Choroid plexus epithelial cell (primary cell): ENCODE measurements around the gene ATP10A.

ENCODE experiments used
- DNase-seq: peaks from one replicate; pipeline ENCODE4 v3.0.0-alpha.2; 2010; ENCODE audit warnings: low read depth
- H3K4me3 ChIP-seq: 2 replicates; pipeline ENCODE4 v1.5.1; 2011; ENCODE audit warnings: low read depth, mild to moderate bottlenecking, control low read depth, low read length, moderate library complexity
- TF ChIP-seq, protein P1 (sequence below): conservative IDR thresholded peaks from 2 replicates; pipeline ENCODE4 v1.5.1; 2011; ENCODE audit warnings: low read depth, mild to moderate bottlenecking, control low read depth, inconsistent platforms, low read length, moderate library complexity

The ATP10A gene

DNA sequence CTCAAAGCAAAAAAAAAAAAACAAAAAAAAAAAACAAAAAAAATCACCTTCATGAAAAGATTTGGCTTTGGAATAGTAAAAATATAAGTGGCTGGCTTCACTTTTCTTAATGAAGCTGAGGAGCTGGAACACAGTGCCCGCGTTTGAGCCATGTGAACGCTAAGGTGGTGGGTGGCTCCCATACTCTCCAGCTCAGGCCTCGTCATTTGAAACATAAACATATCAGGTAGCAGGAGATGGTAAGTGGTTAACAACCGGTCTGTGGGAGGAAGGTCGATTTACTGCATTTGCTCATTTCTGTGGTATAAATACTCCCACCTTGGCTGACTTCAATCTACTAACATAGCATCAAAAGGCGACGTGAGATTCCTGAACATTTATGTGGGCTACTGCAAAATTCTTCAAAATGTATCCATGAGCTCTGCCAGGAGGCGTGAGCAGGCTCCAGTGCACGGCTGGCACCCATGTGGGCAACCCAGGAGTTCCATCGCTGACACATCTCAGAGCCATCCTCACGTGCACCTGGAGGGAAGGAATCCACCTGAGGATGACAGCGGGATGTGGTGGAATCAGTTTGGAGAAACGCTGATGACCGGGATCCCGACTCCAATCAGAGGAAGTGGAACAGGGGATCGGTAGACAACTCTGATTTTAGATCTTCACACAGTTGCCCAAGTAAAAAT is 157.6 kb downstream of the ATP10A start:
- no peak for DNase-seq
- no peak overlapping the region for H3K4me3 ChIP-seq
- TF ChIP-seq, protein P1, sequence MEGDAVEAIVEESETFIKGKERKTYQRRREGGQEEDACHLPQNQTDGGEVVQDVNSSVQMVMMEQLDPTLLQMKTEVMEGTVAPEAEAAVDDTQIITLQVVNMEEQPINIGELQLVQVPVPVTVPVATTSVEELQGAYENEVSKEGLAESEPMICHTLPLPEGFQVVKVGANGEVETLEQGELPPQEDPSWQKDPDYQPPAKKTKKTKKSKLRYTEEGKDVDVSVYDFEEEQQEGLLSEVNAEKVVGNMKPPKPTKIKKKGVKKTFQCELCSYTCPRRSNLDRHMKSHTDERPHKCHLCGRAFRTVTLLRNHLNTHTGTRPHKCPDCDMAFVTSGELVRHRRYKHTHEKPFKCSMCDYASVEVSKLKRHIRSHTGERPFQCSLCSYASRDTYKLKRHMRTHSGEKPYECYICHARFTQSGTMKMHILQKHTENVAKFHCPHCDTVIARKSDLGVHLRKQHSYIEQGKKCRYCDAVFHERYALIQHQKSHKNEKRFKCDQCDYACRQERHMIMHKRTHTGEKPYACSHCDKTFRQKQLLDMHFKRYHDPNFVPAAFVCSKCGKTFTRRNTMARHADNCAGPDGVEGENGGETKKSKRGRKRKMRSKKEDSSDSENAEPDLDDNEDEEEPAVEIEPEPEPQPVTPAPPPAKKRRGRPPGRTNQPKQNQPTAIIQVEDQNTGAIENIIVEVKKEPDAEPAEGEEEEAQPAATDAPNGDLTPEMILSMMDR: no peak

DNA sequence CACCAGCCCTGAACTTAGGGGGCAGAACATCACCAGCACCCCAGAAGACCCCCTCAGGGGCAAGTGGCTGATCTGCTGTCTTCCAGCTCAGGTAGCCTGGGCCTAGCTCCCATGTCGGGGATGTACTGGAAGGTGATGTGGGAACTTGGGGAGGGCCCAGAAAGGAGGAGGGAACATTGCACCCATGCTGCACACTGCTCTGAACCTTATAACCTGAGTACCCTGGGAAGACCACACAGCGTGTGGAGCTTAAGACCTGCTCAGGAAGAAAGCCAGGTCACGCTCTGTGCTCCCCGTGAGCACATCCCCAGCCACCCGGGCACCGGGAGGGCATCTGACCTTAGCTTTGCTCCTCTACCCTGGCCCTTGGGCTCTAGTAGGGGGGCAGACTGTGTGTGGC is 159.4 kb downstream of the ATP10A start:
- DNase-seq: no peak
- H3K4me3 ChIP-seq: no peak overlapping the region
- TF ChIP-seq, protein P1: no peak

DNA sequence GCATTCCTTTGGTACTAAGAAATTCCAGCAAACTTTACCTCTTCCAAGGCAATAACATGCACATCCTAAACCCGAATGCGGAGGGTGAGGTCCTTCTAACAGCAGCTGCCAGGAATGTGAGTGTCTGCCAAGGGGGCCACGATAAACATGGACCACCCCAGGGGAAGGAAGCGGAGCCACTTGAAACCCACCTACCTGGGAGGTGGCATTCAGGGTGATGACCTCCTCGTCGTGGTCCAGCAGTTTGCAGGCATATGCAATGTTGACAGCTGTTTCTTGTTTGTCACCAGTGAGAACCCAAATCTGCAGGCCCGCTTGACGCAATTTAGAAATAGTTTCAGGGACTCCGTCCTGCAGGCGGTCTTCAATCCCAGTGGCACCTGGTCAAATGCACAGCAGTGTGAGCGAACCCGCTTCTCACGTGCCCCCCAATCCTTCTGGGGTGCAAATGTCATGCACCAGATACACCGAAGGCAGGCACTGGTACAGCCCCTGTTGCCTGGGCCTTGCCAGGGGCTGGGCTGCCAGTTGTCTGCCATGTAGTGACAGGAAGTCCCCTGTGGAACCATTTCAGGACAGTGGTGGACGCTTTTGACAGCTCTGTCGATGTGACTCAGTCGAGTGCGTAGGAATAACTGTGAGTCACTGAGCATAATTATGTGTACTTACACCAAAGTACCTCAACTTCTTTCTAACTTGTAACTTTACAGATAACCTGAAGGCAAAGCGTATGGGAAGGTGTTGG is 161.2 kb downstream of the ATP10A start:
- no peak for DNase-seq
- no peak overlapping the region for H3K4me3 ChIP-seq
- TF ChIP-seq, protein P1: no peak

DNA sequence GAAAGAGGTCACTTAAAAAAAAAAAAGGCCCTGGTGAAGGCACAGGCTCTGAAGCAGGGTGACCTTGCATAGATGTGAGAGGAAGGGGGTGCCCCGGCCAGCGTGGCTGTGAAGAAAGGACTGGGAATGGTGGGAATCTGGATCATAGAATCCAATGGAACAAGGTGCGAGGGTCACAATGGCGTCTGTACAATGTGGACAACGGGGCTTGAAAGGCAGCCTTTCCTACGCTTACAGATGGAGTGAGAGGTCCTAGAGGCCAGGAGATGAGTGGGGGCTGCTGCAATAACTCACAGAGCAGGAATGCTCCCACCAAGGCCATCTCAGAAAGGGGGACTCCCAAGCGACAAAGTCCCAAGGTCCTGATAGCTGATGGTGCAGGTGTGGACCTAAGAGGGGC is 162.2 kb downstream of the ATP10A start:
- H3K4me3 ChIP-seq: no peak overlapping the region
- no peak for DNase-seq
- TF ChIP-seq, protein P1: no peak

DNA sequence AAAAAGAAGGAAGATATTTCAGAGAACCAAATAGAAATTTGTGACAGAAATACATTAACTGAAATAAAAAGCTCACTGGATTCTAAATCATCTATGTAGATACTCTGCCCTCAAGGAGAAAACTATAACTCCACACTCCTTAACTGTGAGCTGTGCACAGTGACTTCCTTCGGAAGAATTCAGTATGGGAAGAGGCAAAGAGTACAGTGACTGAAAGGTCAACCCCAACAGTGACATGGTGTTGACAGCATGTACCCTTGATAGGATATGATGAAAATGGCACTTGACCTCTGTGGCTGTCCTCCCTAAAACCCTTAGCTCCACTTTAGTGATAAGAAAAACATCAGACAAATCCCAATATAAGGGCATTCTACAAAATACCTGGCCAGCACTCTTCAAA is 165.5 kb downstream of the ATP10A start:
- TF ChIP-seq, protein P1: no peak
- DNase-seq: no peak
- H3K4me3 ChIP-seq: no peak overlapping the region

DNA sequence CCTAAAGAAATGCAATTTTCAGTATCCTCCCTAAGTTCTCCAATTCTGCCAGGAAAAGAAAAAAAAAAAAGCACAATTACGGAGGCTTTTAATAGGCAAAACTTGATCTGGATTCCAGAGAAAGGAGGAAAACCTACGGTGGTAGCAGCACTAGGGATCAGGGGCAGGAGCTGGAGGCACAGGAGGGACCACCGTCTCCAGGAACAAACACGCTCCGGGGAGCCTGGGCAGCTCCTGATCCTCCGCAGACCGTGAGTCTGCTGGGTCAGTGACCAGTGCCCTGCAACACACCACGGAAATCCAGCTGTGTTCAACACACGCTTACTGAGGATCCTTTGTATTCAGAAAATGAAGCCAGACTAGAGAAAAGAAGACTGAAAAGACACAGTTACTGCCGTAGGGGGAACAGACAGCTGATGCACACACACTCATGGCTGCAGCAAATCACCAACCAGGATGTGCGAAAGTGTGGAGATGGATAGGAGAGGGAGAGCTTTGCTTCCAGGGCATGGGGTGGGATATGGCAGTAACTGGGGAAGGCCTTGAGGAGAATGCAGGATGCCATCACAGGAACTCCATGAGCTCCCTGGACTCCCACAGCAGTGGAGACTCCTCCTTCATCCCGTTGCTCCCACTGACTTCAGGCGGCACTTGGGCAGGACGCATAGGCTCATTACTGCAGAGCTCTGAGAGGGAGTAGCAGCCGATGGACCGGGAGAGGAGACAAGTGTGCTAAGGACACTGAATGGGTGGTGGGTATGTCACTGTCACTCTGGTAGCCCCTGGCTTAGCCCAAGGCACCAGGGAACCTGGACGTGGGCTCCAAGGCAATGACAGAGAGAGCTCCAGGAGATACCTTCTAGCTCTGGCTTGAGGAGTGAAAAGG is 167.0 kb downstream of the ATP10A start:
- no peak for DNase-seq
- no peak overlapping the region for H3K4me3 ChIP-seq
- TF ChIP-seq, protein P1: no peak
